HCT116 (cell line): ENCODE results near the gene SPHKAP. TPM values are rescaled to one million over a fixed set of nuclear protein-coding genes. Genes with fewer than 3 reads are reported as not detected.

Experiments
- ATAC-seq: fragments of 200-7000 bp; cut with Tn5 transposase; 2 replicates; pipeline ENCODE4 v1.9.1; 2020; ENCODE audit warnings: mild to moderate bottlenecking, moderate library complexity
- BruUV-seq: library from RNA; stranded (reverse); fragments of 400-500 nt; replicated peaks from 2 replicates; lab custom pipeline; 2021; lab: Mats Ljungman, UMichigan
- CTCF ChIA-PET: fragments of 300-600 bp; sonication (Branson Sonifier 250); formaldehyde crosslinking; loops from one replicate; lab custom pipeline; 2021; ENCODE audit warnings: antibody characterized with exemption; lab: Charles Lee
- POLR2A ChIA-PET: fragments of 300-600, 350-600 bp; sonication (Branson Sonifier 250); formaldehyde crosslinking; loops from one replicate; lab custom pipeline; 2021; ENCODE audit warnings: antibody characterized with exemption; lab: Charles Lee
- RAD21 ChIA-PET, 2 experiments: fragments of 300-600 bp; sonication (Branson Sonifier 250); formaldehyde crosslinking; loops; one replicate each; lab custom pipeline; 2023; ENCODE audit warnings: low total read pairs in 2 of 2; ENCODE audit not compliant: uncharacterized antibody in 2 of 2, unreplicated experiment in 2 of 2, low non-redundant PET in 1 of 2; lab: Charles Lee
- DNase-seq: peaks from one replicate; pipeline ENCODE4 v3.0.0-alpha.2; 2010; ENCODE audit warnings: low read depth, low spot score
- H2AFZ ChIP-seq: fragments of 200-600 bp; shearing (Covaris generic), sonication (generic); 2 replicates; pipeline ENCODE4 v1.6.1; 2017; ENCODE audit warnings: low read depth, mixed run types, mixed read lengths, antibody characterized with exemption, low read length; ENCODE audit not compliant: poor library complexity, severe bottlenecking
- H3K27ac ChIP-seq: 2 replicates; pipeline ENCODE4 v1.5.1; 2012; ENCODE audit warnings: low read depth, low read length
- H3K27me3 ChIP-seq: fragments of 200-600 bp; sonication (generic); 2 replicates; pipeline ENCODE4 v1.6.1; 2016; ENCODE audit warnings: mixed run types, low read length, mixed read lengths; ENCODE audit not compliant: insufficient read depth
- H3K36me3 ChIP-seq, 2 experiments: fragments of 200-500 bp in 1 of 2; fragments of 200-600 bp in 1 of 2; sonication (Bioruptor generic) in 1 of 2; sonication (generic) in 1 of 2; 2 replicates each; pipeline versions ENCODE4 v1.5.1 to v1.6.1; 2014 to 2016; ENCODE audit warnings: low read length in 2 of 2, inconsistent platforms in 1 of 2, mixed read lengths in 1 of 2, mixed run types in 1 of 2; ENCODE audit not compliant: insufficient read depth in 2 of 2, control insufficient read depth in 1 of 2
- H3K4me1 ChIP-seq, 2 experiments: fragments of 200-600 bp in 1 of 2; sonication (generic) in 1 of 2; 2 replicates each; pipeline versions ENCODE4 v1.5.1 to v1.6.1; 2012 to 2017; ENCODE audit warnings: low read length in 2 of 2, inconsistent platforms in 1 of 2, mild to moderate bottlenecking in 1 of 2, mixed read lengths in 1 of 2, mixed run types in 1 of 2, moderate library complexity in 1 of 2; ENCODE audit not compliant: insufficient read depth in 2 of 2, control insufficient read depth in 1 of 2
- H3K4me2 ChIP-seq: fragments of 200-600 bp; sonication (generic); 2 replicates; pipeline ENCODE4 v1.6.1; 2017; ENCODE audit warnings: mixed run types, low read length, mixed read lengths
- H3K4me3 ChIP-seq, 2 experiments: fragments of 200-600 bp in 1 of 2; sonication (generic) in 1 of 2; replicated peaks in 1 of 2; 2 replicates each; pipeline ENCODE4 v1.5.1; 2011 to 2016; ENCODE audit warnings: low read length in 2 of 2, control low read depth in 1 of 2, low read depth in 1 of 2, mild to moderate bottlenecking in 1 of 2, mixed read lengths in 1 of 2, mixed run types in 1 of 2
- H3K79me2 ChIP-seq: fragments of 200-600 bp; sonication (generic); 2 replicates; pipeline ENCODE4 v1.6.1; 2017; ENCODE audit warnings: mild to moderate bottlenecking, mixed run types, low read length, moderate library complexity, mixed read lengths; ENCODE audit not compliant: insufficient read depth
- H3K9ac ChIP-seq: fragments of 200-600 bp; sonication (generic); 2 replicates; pipeline ENCODE4 v1.6.1; 2016; ENCODE audit warnings: low read length, mixed read lengths
- H3K9me2 ChIP-seq: fragments of 200-600 bp; sonication (generic), shearing (Covaris generic); 2 replicates; pipeline ENCODE4 v1.6.1; 2017; ENCODE audit warnings: mixed run types, mild to moderate bottlenecking, moderate library complexity; ENCODE audit not compliant: insufficient read depth
- H3K9me3 ChIP-seq, 2 experiments: fragments of 200-500 bp in 1 of 2; fragments of 200-600 bp in 1 of 2; sonication (Bioruptor generic) in 1 of 2; sonication (generic) in 1 of 2; 2 replicates each; pipeline ENCODE4 v1.6.1; 2014 to 2017; ENCODE audit warnings: low read length in 2 of 2, mixed read lengths in 2 of 2, inconsistent platforms in 1 of 2, low read depth in 1 of 2, mild to moderate bottlenecking in 1 of 2, mixed run types in 1 of 2, moderate library complexity in 1 of 2; ENCODE audit not compliant: control insufficient read depth in 1 of 2, insufficient read depth in 1 of 2
- H4K20me1 ChIP-seq: fragments of 200-600 bp; sonication (generic), shearing (Covaris generic); 2 replicates; pipeline ENCODE4 v1.6.1; 2017; ENCODE audit warnings: mixed run types, mild to moderate bottlenecking, moderate library complexity; ENCODE audit not compliant: insufficient read depth
- CEBPB ChIP-seq: IDR thresholded peaks from 2 replicates; pipeline ENCODE4 v1.6.1; 2012; ENCODE audit warnings: low read depth
- ELF1 ChIP-seq: IDR thresholded peaks from 2 replicates; pipeline ENCODE4 v1.6.1; 2012; ENCODE audit warnings: low read depth, borderline replicate concordance
- EZH2 ChIP-seq: fragments of 200-600 bp; sonication (generic); IDR thresholded peaks from 2 replicates; pipeline ENCODE4 v1.6.1; 2017; ENCODE audit warnings: antibody characterized with exemption, mixed run types
- EZH2phosphoT487 ChIP-seq: fragments of 200-600 bp; IDR thresholded peaks from 2 replicates; pipeline ENCODE4 v1.6.1; 2018; ENCODE audit warnings: antibody characterized with exemption, borderline replicate concordance
- FOSL1 ChIP-seq: IDR thresholded peaks from 2 replicates; pipeline ENCODE4 v1.6.1; 2012; ENCODE audit warnings: low read depth
- JUND ChIP-seq: IDR thresholded peaks from 2 replicates; pipeline ENCODE4 v1.6.1; 2012
- POLR2AphosphoS5 ChIP-seq: IDR thresholded peaks from 2 replicates; pipeline ENCODE4 v1.6.1; 2011; ENCODE audit warnings: mild to moderate bottlenecking, low read depth, low read length, moderate library complexity
- SP1 ChIP-seq: IDR thresholded peaks from 2 replicates; pipeline ENCODE4 v1.6.1; 2012; ENCODE audit warnings: low read depth
- SRF ChIP-seq: IDR thresholded peaks from 2 replicates; pipeline ENCODE4 v1.6.1; 2012; ENCODE audit warnings: low read depth
- TCF7L2 ChIP-seq: IDR thresholded peaks from 2 replicates; pipeline ENCODE4 v1.7.0; 2011; ENCODE audit warnings: borderline replicate concordance, inconsistent platforms; ENCODE audit not compliant: insufficient read depth, insufficient read length; ENCODE audit errors: extremely low read depth
- YY1 ChIP-seq: IDR thresholded peaks from 2 replicates; pipeline ENCODE4 v1.6.1; 2011; ENCODE audit warnings: low read length, low read depth, moderate library complexity, mild to moderate bottlenecking; ENCODE audit not compliant: insufficient replicate concordance; ENCODE audit errors: extremely low read depth
- ZFX ChIP-seq: fragments of 450-650 bp; IDR thresholded peaks from 2 replicates; pipeline ENCODE4 v1.6.1; 2017
- ZNF274 ChIP-seq: fragments of 200-500 bp; sonication (Bioruptor generic); IDR thresholded peaks from 2 replicates; pipeline ENCODE4 v1.6.1; 2014; ENCODE audit warnings: mild to moderate bottlenecking, low read depth, low read length, inconsistent platforms
- intact Hi-C: fragments of 100-400 bp; cut with micrococcal nuclease; formaldehyde crosslinking; loops from 2 replicates; pipeline ENCODE4 v1.10.0; 2022
- total RNA-seq: library from RNA; stranded (reverse); gene quantifications from one replicate; pipeline ENCODE4 v1.2.1, GENCODE V29; 2021; ENCODE audit not compliant: unreplicated experiment
- TF ChIP-seq, protein P1 (sequence below): IDR thresholded peaks from 2 replicates; pipeline ENCODE4 v1.6.1; 2011; ENCODE audit warnings: mild to moderate bottlenecking, low read length, moderate library complexity; ENCODE audit not compliant: insufficient replicate concordance; ENCODE audit errors: extremely low read depth
- TF ChIP-seq, protein P2 (sequence below): IDR thresholded peaks from 2 replicates; pipeline ENCODE4 v1.6.1; 2012

SPHKAP gene
- total RNA-seq, 1 experiment from 2014 or later: not detected

DNA sequence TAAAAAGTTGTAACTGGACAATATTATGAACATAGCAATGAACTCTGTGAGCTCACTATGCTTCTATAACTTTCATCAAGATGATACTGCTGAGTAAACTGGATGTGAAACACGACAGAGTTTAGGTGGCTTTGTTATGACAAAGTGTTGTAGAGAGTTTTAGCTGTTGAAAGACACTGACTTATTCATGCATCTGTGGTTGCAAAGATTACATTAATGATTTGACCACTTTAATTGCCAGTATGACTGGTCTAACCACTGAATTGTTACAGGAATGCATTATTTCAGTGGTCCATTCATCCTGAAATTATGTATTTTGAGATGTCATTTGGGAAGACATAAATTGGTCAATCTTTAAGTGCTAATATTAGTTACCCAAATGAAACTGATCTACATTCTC lies 117.9 kb downstream of the SPHKAP start:
- CTCF ChIA-PET: no interaction called here
- Histone ChIP-seq H3K4me2 (no peak overlapping the region), H3K27ac (no peak overlapping the region), H3K9ac (no peak overlapping the region), H4K20me1 (no peaks in the 10 kb centered on the region), H3K36me3 (no peaks in the 10 kb centered on the region), H3K27me3 (no peaks in the 10 kb centered on the region), H3K79me2 (no peaks in the 10 kb centered on the region), H2AFZ (no peak overlapping the region), H3K4me3 (no peak overlapping the region), H3K4me1 (no peaks in the 10 kb centered on the region), H3K9me2 (no peaks in the 10 kb centered on the region), H3K9me3 (no peaks in the 10 kb centered on the region)
- RAD21 ChIA-PET: no interaction called here
- DNase-seq (no peak), ATAC-seq (no peak)
- TF ChIP-seq CEBPB: no peak
- no peak for TF ChIP-seq ZNF274
- TF ChIP-seq, protein P1, sequence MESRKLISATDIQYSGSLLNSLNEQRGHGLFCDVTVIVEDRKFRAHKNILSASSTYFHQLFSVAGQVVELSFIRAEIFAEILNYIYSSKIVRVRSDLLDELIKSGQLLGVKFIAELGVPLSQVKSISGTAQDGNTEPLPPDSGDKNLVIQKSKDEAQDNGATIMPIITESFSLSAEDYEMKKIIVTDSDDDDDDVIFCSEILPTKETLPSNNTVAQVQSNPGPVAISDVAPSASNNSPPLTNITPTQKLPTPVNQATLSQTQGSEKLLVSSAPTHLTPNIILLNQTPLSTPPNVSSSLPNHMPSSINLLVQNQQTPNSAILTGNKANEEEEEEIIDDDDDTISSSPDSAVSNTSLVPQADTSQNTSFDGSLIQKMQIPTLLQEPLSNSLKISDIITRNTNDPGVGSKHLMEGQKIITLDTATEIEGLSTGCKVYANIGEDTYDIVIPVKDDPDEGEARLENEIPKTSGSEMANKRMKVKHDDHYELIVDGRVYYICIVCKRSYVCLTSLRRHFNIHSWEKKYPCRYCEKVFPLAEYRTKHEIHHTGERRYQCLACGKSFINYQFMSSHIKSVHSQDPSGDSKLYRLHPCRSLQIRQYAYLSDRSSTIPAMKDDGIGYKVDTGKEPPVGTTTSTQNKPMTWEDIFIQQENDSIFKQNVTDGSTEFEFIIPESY: no peak
- no peak for TF ChIP-seq ELF1
- TF ChIP-seq SRF: no peak
- TF ChIP-seq, protein P2, sequence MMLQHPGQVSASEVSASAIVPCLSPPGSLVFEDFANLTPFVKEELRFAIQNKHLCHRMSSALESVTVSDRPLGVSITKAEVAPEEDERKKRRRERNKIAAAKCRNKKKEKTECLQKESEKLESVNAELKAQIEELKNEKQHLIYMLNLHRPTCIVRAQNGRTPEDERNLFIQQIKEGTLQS: no peak
- no peak for TF ChIP-seq POLR2AphosphoS5
- TF ChIP-seq YY1: no peak
- TF ChIP-seq EZH2: no peak
- TF ChIP-seq ZFX: no peak
- no peak for TF ChIP-seq EZH2phosphoT487
- TF ChIP-seq FOSL1: no peak
- TF ChIP-seq TCF7L2: no peak
- no peak for TF ChIP-seq JUND
- TF ChIP-seq SP1: no peak
- no TSS peak for BruUV-seq
- POLR2A ChIA-PET: no interaction called here
- intact Hi-C loops: no loop called here
